Esophagus squamous epithelium (tissue), 4 donors: ENCODE measurements around the gene KRTAP4-4.

Experiments
- CTCF ChIP-seq, 6 experiments: fragments of 450-650 bp in 4 of 6; fragments of 200-600 bp in 2 of 6; sonication (generic) in 2 of 6; IDR thresholded peaks; one replicate each; pipeline ENCODE4 v1.5.1; 2016 to 2019; ENCODE audit warnings: antibody characterized with exemption in 6 of 6, mild to moderate bottlenecking in 4 of 6, moderate library complexity in 4 of 6
- POLR2A ChIP-seq, 4 donors: fragments of 450-650 bp; IDR thresholded peaks; one replicate each; pipeline ENCODE4 v1.6.1; 2017; ENCODE audit warnings: antibody characterized with exemption in 4 of 4, mild to moderate bottlenecking in 4 of 4, moderate library complexity in 3 of 4

GRCh38 chr17:41131979-41132378, 28.6 kb downstream of the KRTAP4-4 start:
- TF ChIP-seq CTCF (IDR thresholded peaks at IDR 0.05) (no peak), POLR2A (IDR thresholded peaks at IDR 0.05) (no peak)
